Panc1 (cell line): ENCODE measurements around the gene SLC16A6. TPM values are rescaled to one million over a fixed set of nuclear protein-coding genes. Genes with fewer than 3 reads are reported as not detected.
"Not testable (repeated sequence)": the region's sequence is repeated elsewhere in the genome, so short reads cannot be mapped to it uniquely, and the experiment has no call there.

Source experiments
- ATAC-seq: fragments of 200-7000 bp; cut with Tn5 transposase; 2 replicates; pipeline ENCODE4 v1.9.1; 2020; ENCODE audit warnings: mild to moderate bottlenecking, moderate library complexity
- BruUV-seq: library from RNA; stranded (reverse); fragments of 400-500 nt; replicated peaks from 2 replicates; lab custom pipeline; 2021; lab: Mats Ljungman, UMichigan
- CTCF ChIA-PET: fragments of 300-600 bp; sonication (Branson Sonifier 250); formaldehyde crosslinking; loops from one replicate; lab custom pipeline; 2022; ENCODE audit warnings: antibody characterized with exemption; lab: Charles Lee
- POLR2A ChIA-PET: fragments of 300-600 bp; sonication (Branson Sonifier 250); formaldehyde crosslinking; loops from one replicate; lab custom pipeline; 2022; ENCODE audit warnings: antibody characterized with exemption; lab: Charles Lee
- DNase-seq: peaks from one replicate; pipeline ENCODE4 v3.0.0-alpha.2; 2010; ENCODE audit warnings: low read depth, low spot score
- H3K27ac ChIP-seq: 2 replicates; pipeline ENCODE4 v1.5.1; 2011; ENCODE audit warnings: mild to moderate bottlenecking, low read length, inconsistent platforms
- H3K27me3 ChIP-seq: fragments of 200-500 bp; sonication (Bioruptor generic); 2 replicates; pipeline ENCODE4 v1.6.0; 2014; ENCODE audit warnings: low read length, inconsistent platforms; ENCODE audit not compliant: control insufficient read depth, insufficient read depth
- H3K36me3 ChIP-seq: fragments of 200-500 bp; sonication (Bioruptor generic); 2 replicates; pipeline ENCODE4 v1.5.1; 2014; ENCODE audit warnings: inconsistent platforms, mild to moderate bottlenecking, low read length, moderate library complexity; ENCODE audit not compliant: control insufficient read depth, insufficient read depth
- H3K4me1 ChIP-seq: 2 replicates; pipeline ENCODE4 v1.5.1; 2011; ENCODE audit warnings: inconsistent platforms, mild to moderate bottlenecking, low read length, moderate library complexity; ENCODE audit not compliant: control insufficient read depth, insufficient read depth
- H3K4me3 ChIP-seq, 2 experiments: 2 replicates each; pipeline ENCODE4 v1.5.1; 2011 to 2012; ENCODE audit warnings: low read depth in 2 of 2, low read length in 2 of 2, mild to moderate bottlenecking in 2 of 2, inconsistent platforms in 1 of 2, moderate library complexity in 1 of 2
- H3K9me3 ChIP-seq: fragments of 200-500 bp; sonication (Bioruptor generic); 2 replicates; pipeline ENCODE4 v1.5.1; 2014; ENCODE audit warnings: low read depth, mild to moderate bottlenecking, inconsistent platforms, low read length, moderate library complexity; ENCODE audit not compliant: control insufficient read depth, insufficient read depth
- CTCF ChIP-seq: fragments of 450-650 bp; IDR thresholded peaks from 2 replicates; pipeline ENCODE4 v1.5.1; 2017; ENCODE audit warnings: mild to moderate bottlenecking
- POLR2AphosphoS5 ChIP-seq: IDR thresholded peaks from 2 replicates; pipeline ENCODE4 v1.6.1; 2012; ENCODE audit warnings: mild to moderate bottlenecking, low read depth, low read length, moderate library complexity
- REST ChIP-seq, 2 experiments: IDR thresholded peaks; 2 replicates each; pipeline ENCODE4 v1.6.1; 2011 to 2012; ENCODE audit warnings: low read depth in 2 of 2, control low read depth in 1 of 2, low read length in 1 of 2, mild to moderate bottlenecking in 1 of 2, moderate library complexity in 1 of 2; ENCODE audit not compliant: insufficient read depth in 1 of 2
- SIN3A ChIP-seq: IDR thresholded peaks from 2 replicates; pipeline ENCODE4 v1.6.1; 2012; ENCODE audit warnings: low read depth, mild to moderate bottlenecking, low read length, moderate library complexity, borderline replicate concordance; ENCODE audit not compliant: insufficient read depth
- TCF7L2 ChIP-seq: IDR thresholded peaks from 2 replicates; pipeline ENCODE4 v1.6.1; 2011; ENCODE audit warnings: mild to moderate bottlenecking, low read depth, low read length, inconsistent platforms
- in situ Hi-C: cut with HindIII; loops from 2 replicates; pipeline ENCODE4 v1.10.0; 2016; ENCODE audit warnings: low sequenced_read_pairs, low pct_unique_long_range_greater_than_20kb
- intact Hi-C: fragments of 100-400 bp; cut with micrococcal nuclease; formaldehyde crosslinking; loops from one replicate; pipeline ENCODE4 v1.10.0; 2022; ENCODE audit not compliant: unreplicated experiment
- total RNA-seq: library from RNA; stranded (reverse); gene quantifications from one replicate; pipeline ENCODE4 v1.2.1, GENCODE V29; 2021; ENCODE audit not compliant: unreplicated experiment

Gene SLC16A6
- total RNA-seq, 1 experiment from 2014 or later: 0.26 TPM

- in situ Hi-C loops (no loop called here), intact Hi-C loops (no loop called here)
- Histone ChIP-seq H3K27me3 (no peaks in the 10 kb centered on the region), H3K36me3 (peaks cover 2% of the 10 kb centered on the region; the same call in 1 of the 2 replicates), H3K9me3 (no peaks in the 10 kb centered on the region), H3K4me1 (no peaks in the 10 kb centered on the region; the same call in 1 of the 2 replicates), H3K27ac (no peak overlapping the region), H3K4me3 (no peak overlapping the region)
- POLR2A ChIA-PET: no interaction called here
- BruUV-seq: no TSS peak
- TF ChIP-seq TCF7L2: no peak
- no peak for TF ChIP-seq SIN3A
- no peak for TF ChIP-seq POLR2AphosphoS5
- no peak for TF ChIP-seq CTCF
- TF ChIP-seq REST (IDR thresholded peaks at IDR 0.05; ENCODE audit: insufficient read depth in 1 of 2, low read depth in 2 of 2, low read length in 1 of 2): no peak
- ATAC-seq (no peak), DNase-seq (no peak)
- CTCF ChIA-PET: no interaction called here
These were observed 35.0 kb downstream of the SLC16A6 start for GRCh38 chr17:68255731-68256538.

- intact Hi-C loops (no loop called here), in situ Hi-C loops (no loop called here)
- H3K27me3 ChIP-seq: no peaks in the 10 kb centered on the region
- ChIA-PET CTCF (no interaction called here), POLR2A (no interaction called here)
- no peaks in the 10 kb centered on the region; the same call in 1 of the 2 replicates for H3K4me1 ChIP-seq
- H3K9me3 ChIP-seq: no peaks in the 10 kb centered on the region
- H3K4me3 ChIP-seq: no peak overlapping the region
- no peak for TF ChIP-seq SIN3A
- TF ChIP-seq TCF7L2: no peak
- TF ChIP-seq REST (IDR thresholded peaks at IDR 0.05; ENCODE audit: insufficient read depth in 1 of 2, low read depth in 2 of 2, low read length in 1 of 2): no peak
- no peak for TF ChIP-seq POLR2AphosphoS5
- no peak for TF ChIP-seq CTCF
- no TSS peak for BruUV-seq
- no peak for ATAC-seq
- no peak overlapping the region for H3K27ac ChIP-seq
- H3K36me3 ChIP-seq: peaks cover 2% of the 10 kb centered on the region; the same call in 1 of the 2 replicates
- DNase-seq: no peak
These were observed 35.8 kb downstream of the SLC16A6 start for GRCh38 chr17:68255151-68255550.

- H3K4me3 ChIP-seq, intact Hi-C loops, H3K27ac ChIP-seq, DNase-seq, POLR2A ChIA-PET, H3K27me3 ChIP-seq, in situ Hi-C loops, H3K36me3 ChIP-seq, ATAC-seq, BruUV-seq, H3K4me1 ChIP-seq, H3K9me3 ChIP-seq: not testable (repeated sequence)
- CTCF ChIA-PET: interaction anchor here (0.7 kb wide), 1 partner anchor 145 kb away, joined by 3 read pairs; no protein-coding TSS in a partner anchor
These were observed 37.5 kb downstream of the SLC16A6 start for GRCh38 chr17:68253426-68253825.
